ENCODE measurements around the gene TNRC6B. TPM values are rescaled to one million over a fixed set of nuclear protein-coding genes. Genes with fewer than 3 reads are reported as not detected.

Gene TNRC6B
- total RNA-seq, 1 donor from 2014 or later: 60.0 TPM

DNA sequence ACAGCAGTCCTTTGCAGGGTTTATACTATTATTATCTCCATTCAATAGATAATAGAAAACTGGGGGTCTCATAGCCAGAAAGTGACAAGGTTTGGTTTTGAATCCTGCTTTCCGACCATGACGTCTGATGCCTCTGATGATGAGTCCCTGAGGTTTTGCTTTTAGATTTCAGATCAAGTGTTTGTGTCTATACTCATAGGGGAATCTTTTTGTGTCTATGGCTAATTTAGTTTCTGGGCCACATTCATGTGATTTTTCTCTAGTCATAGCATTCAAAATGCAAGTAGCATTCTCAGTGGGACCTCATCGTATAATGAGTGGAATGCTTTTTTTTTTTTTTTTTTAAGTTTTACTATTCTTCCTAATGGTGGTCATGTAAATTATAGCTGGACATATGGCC, 72.9 kb downstream of the TNRC6B start:
- Histone ChIP-seq H2AFZ (replicated peaks) (no peak overlapping the region), H3K79me2 (ENCODE audit: low read depth) (peaks cover 96% of the 10 kb centered on the region), H3K9ac (no peak overlapping the region), H3K4me1 (peaks cover 18% of the 10 kb centered on the region), H3K36me3 (no peaks in the 10 kb centered on the region), H3K27ac (peak overlapping the region; percentile 51), H3K4me3 (no peak overlapping the region), H3F3A (ENCODE audit: low read depth) (peaks cover 2% of the 10 kb centered on the region), H4K20me1 (ENCODE audit: low read depth) (peaks cover 87% of the 10 kb centered on the region), H3K27me3 (no peaks in the 10 kb centered on the region), H3K4me2 (no peak overlapping the region), H3K9me3 (ENCODE audit: low read depth) (no peaks in the 10 kb centered on the region)
- H3K4me3 Mint-ChIP-seq: no peak overlapping the region
- H3K4me1 Mint-ChIP-seq: peaks cover 25% of the 10 kb centered on the region
- H3K36me3 Mint-ChIP-seq: peaks cover 39% of the 10 kb centered on the region
- TF ChIP-seq, protein P1, sequence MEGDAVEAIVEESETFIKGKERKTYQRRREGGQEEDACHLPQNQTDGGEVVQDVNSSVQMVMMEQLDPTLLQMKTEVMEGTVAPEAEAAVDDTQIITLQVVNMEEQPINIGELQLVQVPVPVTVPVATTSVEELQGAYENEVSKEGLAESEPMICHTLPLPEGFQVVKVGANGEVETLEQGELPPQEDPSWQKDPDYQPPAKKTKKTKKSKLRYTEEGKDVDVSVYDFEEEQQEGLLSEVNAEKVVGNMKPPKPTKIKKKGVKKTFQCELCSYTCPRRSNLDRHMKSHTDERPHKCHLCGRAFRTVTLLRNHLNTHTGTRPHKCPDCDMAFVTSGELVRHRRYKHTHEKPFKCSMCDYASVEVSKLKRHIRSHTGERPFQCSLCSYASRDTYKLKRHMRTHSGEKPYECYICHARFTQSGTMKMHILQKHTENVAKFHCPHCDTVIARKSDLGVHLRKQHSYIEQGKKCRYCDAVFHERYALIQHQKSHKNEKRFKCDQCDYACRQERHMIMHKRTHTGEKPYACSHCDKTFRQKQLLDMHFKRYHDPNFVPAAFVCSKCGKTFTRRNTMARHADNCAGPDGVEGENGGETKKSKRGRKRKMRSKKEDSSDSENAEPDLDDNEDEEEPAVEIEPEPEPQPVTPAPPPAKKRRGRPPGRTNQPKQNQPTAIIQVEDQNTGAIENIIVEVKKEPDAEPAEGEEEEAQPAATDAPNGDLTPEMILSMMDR (IDR thresholded peaks at IDR 0.05): no peak
- TF ChIP-seq EZH2 (IDR thresholded peaks at IDR 0.05) (no peak), EZH2phosphoT487 (IDR thresholded peaks at IDR 0.05) (no peak)
- H3K27ac Mint-ChIP-seq: no peak overlapping the region
- peaks cover under 1% of the 10 kb centered on the region for H3K27me3 Mint-ChIP-seq (ENCODE audit: insufficient read depth, low read depth)
- no peaks in the 10 kb centered on the region for H3K9me3 Mint-ChIP-seq
- DNase-seq (ENCODE audit: low spot score): no peak

DNA sequence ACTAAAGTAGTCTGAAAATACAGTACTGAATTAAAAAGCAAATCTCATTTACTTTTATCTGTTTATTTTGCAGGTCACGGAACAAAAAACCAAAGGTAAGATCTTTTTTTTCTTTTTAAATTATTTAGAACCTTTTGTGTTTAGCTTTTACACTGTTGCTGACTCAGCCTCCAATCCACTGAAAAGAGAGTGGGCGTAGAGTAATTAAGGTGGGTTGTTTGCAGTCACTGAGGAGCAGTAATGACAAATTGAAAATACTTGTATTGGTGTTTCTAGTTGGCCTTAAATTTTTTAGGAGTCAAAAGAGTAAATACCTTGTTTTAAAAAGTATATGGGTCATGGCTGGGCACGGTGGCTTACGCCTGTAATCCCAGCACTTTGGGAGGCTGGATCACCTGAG, 73.4 kb downstream of the TNRC6B start:
- H3K27ac ChIP-seq: peak overlapping the region; percentile 51
- H3K4me2 ChIP-seq: no peak overlapping the region
- H3K4me3 ChIP-seq: no peak overlapping the region
- Mint-ChIP-seq H3K4me3 (no peak overlapping the region), H3K27me3 (ENCODE audit: insufficient read depth, low read depth) (peaks cover 4% of the 10 kb centered on the region), H3K4me1 (peaks cover 25% of the 10 kb centered on the region), H3K9me3 (no peaks in the 10 kb centered on the region), H3K27ac (no peak overlapping the region), H3K36me3 (peaks cover 38% of the 10 kb centered on the region)
- H3K9ac ChIP-seq: no peak overlapping the region
- TF ChIP-seq, protein P1 (IDR thresholded peaks at IDR 0.05): no peak
- TF ChIP-seq EZH2 (IDR thresholded peaks at IDR 0.05) (no peak), EZH2phosphoT487 (IDR thresholded peaks at IDR 0.05) (no peak)
- H3K27me3 ChIP-seq: no peaks in the 10 kb centered on the region
- H3K4me1 ChIP-seq: peaks cover 18% of the 10 kb centered on the region
- no peaks in the 10 kb centered on the region for H3F3A ChIP-seq (ENCODE audit: low read depth)
- peaks cover 86% of the 10 kb centered on the region for H4K20me1 ChIP-seq (ENCODE audit: low read depth)
- no peak overlapping the region for H2AFZ ChIP-seq (replicated peaks)
- DNase-seq (ENCODE audit: low spot score): no peak
- no peaks in the 10 kb centered on the region for H3K9me3 ChIP-seq (ENCODE audit: low read depth)
- H3K79me2 ChIP-seq (ENCODE audit: low read depth): peaks cover 95% of the 10 kb centered on the region
- H3K36me3 ChIP-seq: no peaks in the 10 kb centered on the region

DNA sequence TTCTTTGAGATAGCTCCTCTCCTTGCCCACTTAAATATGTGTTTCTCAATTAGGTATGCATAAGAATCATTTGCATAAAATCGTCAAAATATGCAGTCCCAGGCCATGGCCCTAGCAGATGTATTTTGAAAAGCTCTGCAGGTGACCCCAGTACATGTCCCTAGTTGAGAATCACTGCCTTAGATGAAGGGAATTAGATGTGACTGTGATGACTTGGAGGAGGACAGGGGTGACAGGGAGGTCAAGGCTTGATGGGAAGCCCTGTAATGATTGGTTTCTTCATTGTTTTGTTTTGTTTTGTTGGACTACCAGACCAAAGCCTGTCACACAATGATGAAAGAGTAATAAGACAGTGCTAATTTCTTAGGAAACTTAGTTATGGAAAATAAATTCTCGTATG, 74.4 kb downstream of the TNRC6B start:
- peak overlapping the region; percentile 4 for H3K27ac Mint-ChIP-seq

More for the DNA sequence above, 74.4 kb downstream of the TNRC6B start:
- H3K9me3 ChIP-seq (ENCODE audit: low read depth): no peaks in the 10 kb centered on the region
- peak overlapping the region; percentile 31 for H3K27ac ChIP-seq
- H4K20me1 ChIP-seq (ENCODE audit: low read depth): peaks cover 86% of the 10 kb centered on the region
- H3K4me1 ChIP-seq: peaks cover 18% of the 10 kb centered on the region
- no peak overlapping the region for H3K9ac ChIP-seq
- no peak overlapping the region for H3K4me2 ChIP-seq
- Mint-ChIP-seq H3K36me3 (peaks cover 31% of the 10 kb centered on the region), H3K27me3 (ENCODE audit: insufficient read depth, low read depth) (peaks cover 4% of the 10 kb centered on the region), H3K4me1 (peaks cover 25% of the 10 kb centered on the region), H3K9me3 (no peaks in the 10 kb centered on the region), H3K4me3 (no peak overlapping the region)
- TF ChIP-seq EZH2 (IDR thresholded peaks at IDR 0.05) (no peak), EZH2phosphoT487 (IDR thresholded peaks at IDR 0.05) (no peak)
- TF ChIP-seq, protein P1 (IDR thresholded peaks at IDR 0.05): no peak
- no peaks in the 10 kb centered on the region for H3K36me3 ChIP-seq
- H3K79me2 ChIP-seq (ENCODE audit: low read depth): peaks cover 95% of the 10 kb centered on the region
- H3K27me3 ChIP-seq: no peaks in the 10 kb centered on the region
- H3F3A ChIP-seq (ENCODE audit: low read depth): no peaks in the 10 kb centered on the region
- no peak overlapping the region for H2AFZ ChIP-seq (replicated peaks)
- no peak for DNase-seq (ENCODE audit: low spot score)
- no peak overlapping the region for H3K4me3 ChIP-seq

Data from neural progenitor cell (in vitro differentiated cells).